ENCODE measurements around the gene LRFN2. TPM values are rescaled to one million over a fixed set of nuclear protein-coding genes. Genes with fewer than 3 reads are reported as not detected.

Gene LRFN2
- total and polyA plus RNA-seq, 2 experiments from 2014 or later: 0.29 to 2.5 TPM

- no peak for DNase-seq (ENCODE audit: low spot score)
- Mint-ChIP-seq H3K27ac (peak overlapping the region; percentile 21), H3K27me3 (ENCODE audit: insufficient read depth, low read depth, poor library complexity) (peaks cover 2% of the 10 kb centered on the region), H3K9me3 (no peaks in the 10 kb centered on the region), H3K36me3 (ENCODE audit: low read depth) (no peaks in the 10 kb centered on the region), H3K4me1 (peaks cover 60% of the 10 kb centered on the region), H3K4me3 (peak overlapping the region; percentile 44; the same call in 1 of the 3 replicates)
- peak overlapping the region; percentile 69 for H3K27ac ChIP-seq (ENCODE audit: low read depth)
- H3K4me2 ChIP-seq: peak overlapping the region; percentile 77
- H3K9me2 ChIP-seq (ENCODE audit: insufficient read depth): no peaks in the 10 kb centered on the region
- peak overlapping the region; percentile 66; the same call in 1 of the 2 replicates for H2AFZ ChIP-seq
- no peaks in the 10 kb centered on the region for H3K27me3 ChIP-seq (ENCODE audit: insufficient read depth)
- H3K36me3 ChIP-seq (ENCODE audit: insufficient read depth): no peaks in the 10 kb centered on the region
- H4K20me1 ChIP-seq (replicated peaks; ENCODE audit: insufficient read depth): no peaks in the 10 kb centered on the region
- no peak for TF ChIP-seq NANOG (IDR thresholded peaks at IDR 0.05; ENCODE audit: borderline replicate concordance)
- TF ChIP-seq ZNF114 (CRISPR knock-in tag; IDR thresholded peaks at IDR 0.05): no peak
- no peak for TF ChIP-seq EZH2phosphoT487 (IDR thresholded peaks at IDR 0.05; ENCODE audit: unreplicated experiment)
- no peak for TF ChIP-seq EZH2 (IDR thresholded peaks at IDR 0.05; ENCODE audit: low read depth, unreplicated experiment)
- no peak for TF ChIP-seq CREB1 (CRISPR knock-in tag; IDR thresholded peaks at IDR 0.05; ENCODE audit: low read depth)
- TF ChIP-seq POLR2AphosphoS5 (IDR thresholded peaks at IDR 0.05; ENCODE audit: low read depth): no peak
- TF ChIP-seq, protein P1, sequence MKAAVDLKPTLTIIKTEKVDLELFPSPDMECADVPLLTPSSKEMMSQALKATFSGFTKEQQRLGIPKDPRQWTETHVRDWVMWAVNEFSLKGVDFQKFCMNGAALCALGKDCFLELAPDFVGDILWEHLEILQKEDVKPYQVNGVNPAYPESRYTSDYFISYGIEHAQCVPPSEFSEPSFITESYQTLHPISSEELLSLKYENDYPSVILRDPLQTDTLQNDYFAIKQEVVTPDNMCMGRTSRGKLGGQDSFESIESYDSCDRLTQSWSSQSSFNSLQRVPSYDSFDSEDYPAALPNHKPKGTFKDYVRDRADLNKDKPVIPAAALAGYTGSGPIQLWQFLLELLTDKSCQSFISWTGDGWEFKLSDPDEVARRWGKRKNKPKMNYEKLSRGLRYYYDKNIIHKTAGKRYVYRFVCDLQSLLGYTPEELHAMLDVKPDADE (IDR thresholded peaks at IDR 0.05): no peak
- no peak for TF ChIP-seq STAT1 (IDR thresholded peaks at IDR 0.05; ENCODE audit: unreplicated experiment)
- TF ChIP-seq JUNB (IDR thresholded peaks at IDR 0.05; ENCODE audit: unreplicated experiment): no peak
- TF ChIP-seq, protein P2, sequence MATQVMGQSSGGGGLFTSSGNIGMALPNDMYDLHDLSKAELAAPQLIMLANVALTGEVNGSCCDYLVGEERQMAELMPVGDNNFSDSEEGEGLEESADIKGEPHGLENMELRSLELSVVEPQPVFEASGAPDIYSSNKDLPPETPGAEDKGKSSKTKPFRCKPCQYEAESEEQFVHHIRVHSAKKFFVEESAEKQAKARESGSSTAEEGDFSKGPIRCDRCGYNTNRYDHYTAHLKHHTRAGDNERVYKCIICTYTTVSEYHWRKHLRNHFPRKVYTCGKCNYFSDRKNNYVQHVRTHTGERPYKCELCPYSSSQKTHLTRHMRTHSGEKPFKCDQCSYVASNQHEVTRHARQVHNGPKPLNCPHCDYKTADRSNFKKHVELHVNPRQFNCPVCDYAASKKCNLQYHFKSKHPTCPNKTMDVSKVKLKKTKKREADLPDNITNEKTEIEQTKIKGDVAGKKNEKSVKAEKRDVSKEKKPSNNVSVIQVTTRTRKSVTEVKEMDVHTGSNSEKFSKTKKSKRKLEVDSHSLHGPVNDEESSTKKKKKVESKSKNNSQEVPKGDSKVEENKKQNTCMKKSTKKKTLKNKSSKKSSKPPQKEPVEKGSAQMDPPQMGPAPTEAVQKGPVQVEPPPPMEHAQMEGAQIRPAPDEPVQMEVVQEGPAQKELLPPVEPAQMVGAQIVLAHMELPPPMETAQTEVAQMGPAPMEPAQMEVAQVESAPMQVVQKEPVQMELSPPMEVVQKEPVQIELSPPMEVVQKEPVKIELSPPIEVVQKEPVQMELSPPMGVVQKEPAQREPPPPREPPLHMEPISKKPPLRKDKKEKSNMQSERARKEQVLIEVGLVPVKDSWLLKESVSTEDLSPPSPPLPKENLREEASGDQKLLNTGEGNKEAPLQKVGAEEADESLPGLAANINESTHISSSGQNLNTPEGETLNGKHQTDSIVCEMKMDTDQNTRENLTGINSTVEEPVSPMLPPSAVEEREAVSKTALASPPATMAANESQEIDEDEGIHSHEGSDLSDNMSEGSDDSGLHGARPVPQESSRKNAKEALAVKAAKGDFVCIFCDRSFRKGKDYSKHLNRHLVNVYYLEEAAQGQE (IDR thresholded peaks at IDR 0.05; ENCODE audit: unreplicated experiment): no peak
- TF ChIP-seq ZNF462 (CRISPR knock-in tag; IDR thresholded peaks at IDR 0.05): no peak
- TF ChIP-seq ZNF331 (CRISPR knock-in tag; IDR thresholded peaks at IDR 0.05; ENCODE audit: low read depth): no peak
- TF ChIP-seq, protein P3, sequence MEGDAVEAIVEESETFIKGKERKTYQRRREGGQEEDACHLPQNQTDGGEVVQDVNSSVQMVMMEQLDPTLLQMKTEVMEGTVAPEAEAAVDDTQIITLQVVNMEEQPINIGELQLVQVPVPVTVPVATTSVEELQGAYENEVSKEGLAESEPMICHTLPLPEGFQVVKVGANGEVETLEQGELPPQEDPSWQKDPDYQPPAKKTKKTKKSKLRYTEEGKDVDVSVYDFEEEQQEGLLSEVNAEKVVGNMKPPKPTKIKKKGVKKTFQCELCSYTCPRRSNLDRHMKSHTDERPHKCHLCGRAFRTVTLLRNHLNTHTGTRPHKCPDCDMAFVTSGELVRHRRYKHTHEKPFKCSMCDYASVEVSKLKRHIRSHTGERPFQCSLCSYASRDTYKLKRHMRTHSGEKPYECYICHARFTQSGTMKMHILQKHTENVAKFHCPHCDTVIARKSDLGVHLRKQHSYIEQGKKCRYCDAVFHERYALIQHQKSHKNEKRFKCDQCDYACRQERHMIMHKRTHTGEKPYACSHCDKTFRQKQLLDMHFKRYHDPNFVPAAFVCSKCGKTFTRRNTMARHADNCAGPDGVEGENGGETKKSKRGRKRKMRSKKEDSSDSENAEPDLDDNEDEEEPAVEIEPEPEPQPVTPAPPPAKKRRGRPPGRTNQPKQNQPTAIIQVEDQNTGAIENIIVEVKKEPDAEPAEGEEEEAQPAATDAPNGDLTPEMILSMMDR (conservative IDR thresholded peaks at IDR 0.05; ENCODE audit: low read depth in 2 of 2): no peak
- ATAC-seq: peak; percentile 25
- H3K4me1 ChIP-seq (ENCODE audit: insufficient read depth): peaks cover 49% of the 10 kb centered on the region
- H3K79me2 ChIP-seq (replicated peaks; ENCODE audit: insufficient read depth): no peaks in the 10 kb centered on the region
- H3K4me3 ChIP-seq: peak overlapping the region; percentile 43; the same call in 1 of the 2 replicates
- H3F3A ChIP-seq (replicated peaks; ENCODE audit: low read depth): peaks cover 9% of the 10 kb centered on the region; the same call in 1 of the 2 replicates
Measured at GRCh38 chr6:40524797-40525585, 62.2 kb downstream of the LRFN2 start.

Data from GM23338 (cell line).